HepG2 (cell line): Measurements from ENCODE around the gene POU3F1. TPM values are rescaled to one million over a fixed set of nuclear protein-coding genes. Genes with fewer than 3 reads are reported as not detected.

Experiments
- CCAR2 ChIP-seq: fragments of 200-400 bp; formaldehyde crosslinking; optimal IDR thresholded peaks from 2 replicates; pipeline ENCODE3; 2018; ENCODE audit warnings: low read depth, mild to moderate bottlenecking, low read length, moderate library complexity
- ELF3 ChIP-seq: IDR thresholded peaks from 2 replicates; pipeline ENCODE4 v1.6.1; 2016; ENCODE audit warnings: missing genetic modification reagents, missing compliant biosample characterization
- HNF4G ChIP-seq, 2 experiments: sonication (generic) in 1 of 2; formaldehyde crosslinking in 1 of 2; IDR thresholded peaks; 2 replicates each; pipeline versions ENCODE4 v1.4.0 to v1.6.1; 2011 to 2020; ENCODE audit warnings: borderline replicate concordance in 2 of 2, low read depth in 2 of 2, mild to moderate bottlenecking in 2 of 2, low read length in 1 of 2, missing genetic modification reagents in 1 of 2, moderate library complexity in 1 of 2
- HOXA3 ChIP-seq: sonication (generic); formaldehyde crosslinking; IDR thresholded peaks from 2 replicates; pipeline ENCODE4 v1.5.0; 2020; ENCODE audit warnings: missing genetic modification reagents
- IKZF1 ChIP-seq: fragments of 450-650 bp; IDR thresholded peaks from 2 replicates; pipeline ENCODE4 v1.7.1; 2016
- KLF16 ChIP-seq, 2 experiments: sonication (generic) in 1 of 2; formaldehyde crosslinking in 1 of 2; IDR thresholded peaks; 2 replicates each; pipeline versions ENCODE4 v1.6.1 to v1.8.0; 2016 to 2023; ENCODE audit warnings: missing genetic modification reagents in 2 of 2, missing compliant biosample characterization in 1 of 2
- MAF1 ChIP-seq: sonication (generic); formaldehyde crosslinking; IDR thresholded peaks from 2 replicates; pipeline ENCODE4 v1.5.0; 2020; ENCODE audit warnings: missing genetic modification reagents, borderline replicate concordance
- NCOA2 ChIP-seq: sonication (generic); formaldehyde crosslinking; IDR thresholded peaks from 2 replicates; pipeline ENCODE4 v1.8.0; 2022; ENCODE audit warnings: inconsistent platforms
- NFKB2 ChIP-seq: sonication (generic); formaldehyde crosslinking; IDR thresholded peaks from 2 replicates; pipeline ENCODE4 v1.4.0; 2020; ENCODE audit warnings: missing genetic modification reagents, borderline replicate concordance
- NR2F6 ChIP-seq, 2 experiments: IDR thresholded peaks; 2 replicates each; pipeline ENCODE4 v1.6.1; 2016; ENCODE audit warnings: antibody characterized with exemption in 1 of 2, mild to moderate bottlenecking in 1 of 2
- SALL1 ChIP-seq: sonication (generic); formaldehyde crosslinking; IDR thresholded peaks from 2 replicates; pipeline ENCODE4 v1.8.0; 2022; ENCODE audit warnings: mild to moderate bottlenecking, missing genetic modification reagents
- SP5 ChIP-seq: IDR thresholded peaks from 2 replicates; pipeline ENCODE4 v1.6.1; 2016; ENCODE audit warnings: low read depth, borderline replicate concordance
- TAF1 ChIP-seq: sonication (generic); formaldehyde crosslinking; IDR thresholded peaks from 2 replicates; pipeline ENCODE4 v1.4.0; 2020; ENCODE audit warnings: missing genetic modification reagents
- YEATS4 ChIP-seq: sonication (generic); formaldehyde crosslinking; IDR thresholded peaks from 2 replicates; pipeline ENCODE4 v1.4.0; 2020; ENCODE audit warnings: missing genetic modification reagents, borderline replicate concordance
- ZNF333 ChIP-seq: sonication (generic); formaldehyde crosslinking; IDR thresholded peaks from 2 replicates; pipeline ENCODE4 v1.4.0; 2020; ENCODE audit warnings: mild to moderate bottlenecking, missing genetic modification reagents, borderline replicate concordance
- ZSCAN9 ChIP-seq: IDR thresholded peaks from 2 replicates; pipeline ENCODE4 v1.6.1; 2016; ENCODE audit warnings: borderline replicate concordance
- polyA plus RNA-seq, 8 experiments: library from polyadenylated mRNA; depleted of rRNA in 3 of 8; stranded (reverse) in 7 of 8; unstranded in 1 of 8; fragments of >200 nt; fragmentation: Illumina TruSeq in 4 of 8; extraction: Trizol in 4 of 8; gene quantifications; 2 replicates each; pipeline versions ENCODE4 v1.2.1 to v1.2.3, GENCODE V29; 2011 to 2016; ENCODE audit warnings: low read depth in 4 of 8, missing spikeins in 1 of 8, mixed read lengths in 1 of 8; ENCODE audit not compliant: insufficient read depth in 1 of 8
- total RNA-seq, 5 experiments: library from RNA; depleted of rRNA; stranded (reverse); fragments of >200 nt; fragmentation: Illumina TruSeq; extraction: Trizol; gene quantifications; 2 replicates each; pipeline ENCODE4 v1.2.3, GENCODE V29; 2016; ENCODE audit warnings: low read depth in 1 of 5
- TF ChIP-seq, protein P1 (sequence below): sonication (generic); formaldehyde crosslinking; IDR thresholded peaks from 2 replicates; pipeline ENCODE4 v1.9.0; 2022; ENCODE audit warnings: low read depth, missing genetic modification reagents
- TF ChIP-seq, protein P2 (sequence below): IDR thresholded peaks from 2 replicates; pipeline ENCODE4 v1.6.1; 2016
- TF ChIP-seq, protein P3 (sequence below): sonication (generic); formaldehyde crosslinking; IDR thresholded peaks from 2 replicates; pipeline ENCODE4 v1.4.0; 2020; ENCODE audit warnings: missing genetic modification reagents
- TF ChIP-seq, protein P4 (sequence below): sonication (generic); formaldehyde crosslinking; IDR thresholded peaks from 2 replicates; pipeline ENCODE4 v1.5.1; 2020; ENCODE audit warnings: mild to moderate bottlenecking, missing genetic modification reagents, moderate library complexity
- TF ChIP-seq, protein P5 (sequence below): sonication (generic); formaldehyde crosslinking; IDR thresholded peaks from 2 replicates; pipeline ENCODE4 v1.4.0; 2020; ENCODE audit warnings: low read depth, mild to moderate bottlenecking, missing genetic modification reagents

Gene POU3F1
- total and polyA plus RNA-seq, 2 of the 13 experiments (the other 11 are each of a cell fraction or from before 2014, with no cell fraction given), result not detected

DNA sequence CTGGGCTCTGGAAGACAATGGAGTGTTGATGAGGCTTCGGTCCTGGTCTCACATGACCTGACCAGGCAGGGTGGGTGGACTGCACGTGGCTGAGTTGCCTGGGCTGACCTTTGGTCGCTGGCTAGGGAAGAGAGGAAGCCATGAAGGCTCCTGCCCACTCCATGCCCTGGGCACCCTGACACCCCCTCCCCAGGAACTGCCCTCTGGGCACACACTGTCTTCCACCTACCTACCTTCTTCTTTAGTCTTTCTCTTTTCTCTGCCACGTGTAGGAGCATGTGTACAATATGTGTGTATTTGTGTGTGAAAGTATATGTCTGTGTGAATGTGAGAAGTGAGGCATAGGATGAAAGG is 15.1 kb downstream of the POU3F1 start (continued):
- TF ChIP-seq CCAR2 (no peak), ELF3 (CRISPR knock-in tag) (0 out of 2 replicates have a peak, but pooled peaks have one; percentile 36), TAF1 (no peak), ZNF333 (CRISPR knock-in tag) (no peak), ZSCAN9 (CRISPR knock-in tag) (0 out of 2 replicates have a peak, but pooled peaks have one; percentile 56), IKZF1 (no peak), MAF1 (CRISPR knock-in tag) (0 out of 2 replicates have a peak, but pooled peaks have one; percentile 42), HOXA3 (CRISPR knock-in tag) (peak; percentile 77), KLF16 (CRISPR knock-in tag; IDR thresholded peaks at IDR 0.05) (peak in 1 of 2 experiments; percentile 59; a peak in 1 of 4 replicates), YEATS4 (CRISPR knock-in tag) (0 out of 2 replicates have a peak, but pooled peaks have one; percentile 60), NR2F6 (IDR thresholded peaks at IDR 0.05) (no peak), NR2F6 (CRISPR knock-in tag; IDR thresholded peaks at IDR 0.05) (peak; percentile 58; the same call in 1 of the 2 replicates), SALL1 (CRISPR knock-in tag) (peak; percentile 76), SP5 (CRISPR knock-in tag) (0 out of 2 replicates have a peak, but pooled peaks have one; percentile 13), NFKB2 (CRISPR knock-in tag) (peak; percentile 85; the same call in 1 of the 2 replicates), HNF4G (IDR thresholded peaks at IDR 0.05; ENCODE audit: borderline replicate concordance, low read depth, low read length) (peak; percentile 65; the same call in 1 of the 2 replicates), HNF4G (CRISPR knock-in tag; IDR thresholded peaks at IDR 0.05; ENCODE audit: borderline replicate concordance, low read depth) (no peak), NCOA2 (CRISPR knock-in tag) (0 out of 2 replicates have a peak, but pooled peaks have one; percentile 38)
- TF ChIP-seq, protein P1, sequence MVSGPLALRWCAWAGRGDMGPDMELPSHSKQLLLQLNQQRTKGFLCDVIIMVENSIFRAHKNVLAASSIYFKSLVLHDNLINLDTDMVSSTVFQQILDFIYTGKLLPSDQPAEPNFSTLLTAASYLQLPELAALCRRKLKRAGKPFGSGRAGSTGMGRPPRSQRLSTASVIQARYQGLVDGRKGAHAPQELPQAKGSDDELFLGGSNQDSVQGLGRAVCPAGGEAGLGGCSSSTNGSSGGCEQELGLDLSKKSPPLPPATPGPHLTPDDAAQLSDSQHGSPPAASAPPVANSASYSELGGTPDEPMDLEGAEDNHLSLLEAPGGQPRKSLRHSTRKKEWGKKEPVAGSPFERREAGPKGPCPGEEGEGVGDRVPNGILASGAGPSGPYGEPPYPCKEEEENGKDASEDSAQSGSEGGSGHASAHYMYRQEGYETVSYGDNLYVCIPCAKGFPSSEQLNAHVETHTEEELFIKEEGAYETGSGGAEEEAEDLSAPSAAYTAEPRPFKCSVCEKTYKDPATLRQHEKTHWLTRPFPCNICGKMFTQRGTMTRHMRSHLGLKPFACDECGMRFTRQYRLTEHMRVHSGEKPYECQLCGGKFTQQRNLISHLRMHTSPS (CRISPR knock-in tag), result peak; percentile 93
- TF ChIP-seq, protein P2, sequence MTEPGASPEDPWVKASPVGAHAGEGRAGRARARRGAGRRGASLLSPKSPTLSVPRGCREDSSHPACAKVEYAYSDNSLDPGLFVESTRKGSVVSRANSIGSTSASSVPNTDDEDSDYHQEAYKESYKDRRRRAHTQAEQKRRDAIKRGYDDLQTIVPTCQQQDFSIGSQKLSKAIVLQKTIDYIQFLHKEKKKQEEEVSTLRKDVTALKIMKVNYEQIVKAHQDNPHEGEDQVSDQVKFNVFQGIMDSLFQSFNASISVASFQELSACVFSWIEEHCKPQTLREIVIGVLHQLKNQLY (CRISPR knock-in tag), result peak; percentile 89
- TF ChIP-seq, protein P3, sequence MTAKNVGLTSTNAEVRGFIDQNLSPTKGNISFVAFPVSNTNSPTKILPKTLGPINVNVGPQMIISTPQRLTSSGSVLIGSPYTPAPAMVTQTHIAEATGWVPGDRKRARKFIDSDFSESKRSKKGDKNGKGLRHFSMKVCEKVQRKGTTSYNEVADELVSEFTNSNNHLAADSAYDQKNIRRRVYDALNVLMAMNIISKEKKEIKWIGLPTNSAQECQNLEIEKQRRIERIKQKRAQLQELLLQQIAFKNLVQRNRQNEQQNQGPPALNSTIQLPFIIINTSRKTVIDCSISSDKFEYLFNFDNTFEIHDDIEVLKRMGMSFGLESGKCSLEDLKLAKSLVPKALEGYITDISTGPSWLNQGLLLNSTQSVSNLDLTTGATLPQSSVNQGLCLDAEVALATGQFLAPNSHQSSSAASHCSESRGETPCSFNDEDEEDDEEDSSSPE (CRISPR knock-in tag), result 0 out of 2 replicates have a peak, but pooled peaks have one; percentile 48
- TF ChIP-seq, protein P4, sequence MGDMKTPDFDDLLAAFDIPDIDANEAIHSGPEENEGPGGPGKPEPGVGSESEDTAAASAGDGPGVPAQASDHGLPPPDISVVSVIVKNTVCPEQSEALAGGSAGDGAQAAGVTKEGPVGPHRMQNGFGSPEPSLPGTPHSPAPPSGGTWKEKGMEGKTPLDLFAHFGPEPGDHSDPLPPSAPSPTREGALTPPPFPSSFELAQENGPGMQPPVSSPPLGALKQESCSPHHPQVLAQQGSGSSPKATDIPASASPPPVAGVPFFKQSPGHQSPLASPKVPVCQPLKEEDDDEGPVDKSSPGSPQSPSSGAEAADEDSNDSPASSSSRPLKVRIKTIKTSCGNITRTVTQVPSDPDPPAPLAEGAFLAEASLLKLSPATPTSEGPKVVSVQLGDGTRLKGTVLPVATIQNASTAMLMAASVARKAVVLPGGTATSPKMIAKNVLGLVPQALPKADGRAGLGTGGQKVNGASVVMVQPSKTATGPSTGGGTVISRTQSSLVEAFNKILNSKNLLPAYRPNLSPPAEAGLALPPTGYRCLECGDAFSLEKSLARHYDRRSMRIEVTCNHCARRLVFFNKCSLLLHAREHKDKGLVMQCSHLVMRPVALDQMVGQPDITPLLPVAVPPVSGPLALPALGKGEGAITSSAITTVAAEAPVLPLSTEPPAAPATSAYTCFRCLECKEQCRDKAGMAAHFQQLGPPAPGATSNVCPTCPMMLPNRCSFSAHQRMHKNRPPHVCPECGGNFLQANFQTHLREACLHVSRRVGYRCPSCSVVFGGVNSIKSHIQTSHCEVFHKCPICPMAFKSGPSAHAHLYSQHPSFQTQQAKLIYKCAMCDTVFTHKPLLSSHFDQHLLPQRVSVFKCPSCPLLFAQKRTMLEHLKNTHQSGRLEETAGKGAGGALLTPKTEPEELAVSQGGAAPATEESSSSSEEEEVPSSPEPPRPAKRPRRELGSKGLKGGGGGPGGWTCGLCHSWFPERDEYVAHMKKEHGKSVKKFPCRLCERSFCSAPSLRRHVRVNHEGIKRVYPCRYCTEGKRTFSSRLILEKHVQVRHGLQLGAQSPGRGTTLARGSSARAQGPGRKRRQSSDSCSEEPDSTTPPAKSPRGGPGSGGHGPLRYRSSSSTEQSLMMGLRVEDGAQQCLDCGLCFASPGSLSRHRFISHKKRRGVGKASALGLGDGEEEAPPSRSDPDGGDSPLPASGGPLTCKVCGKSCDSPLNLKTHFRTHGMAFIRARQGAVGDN (CRISPR knock-in tag), result peak; percentile 90
- TF ChIP-seq, protein P5, sequence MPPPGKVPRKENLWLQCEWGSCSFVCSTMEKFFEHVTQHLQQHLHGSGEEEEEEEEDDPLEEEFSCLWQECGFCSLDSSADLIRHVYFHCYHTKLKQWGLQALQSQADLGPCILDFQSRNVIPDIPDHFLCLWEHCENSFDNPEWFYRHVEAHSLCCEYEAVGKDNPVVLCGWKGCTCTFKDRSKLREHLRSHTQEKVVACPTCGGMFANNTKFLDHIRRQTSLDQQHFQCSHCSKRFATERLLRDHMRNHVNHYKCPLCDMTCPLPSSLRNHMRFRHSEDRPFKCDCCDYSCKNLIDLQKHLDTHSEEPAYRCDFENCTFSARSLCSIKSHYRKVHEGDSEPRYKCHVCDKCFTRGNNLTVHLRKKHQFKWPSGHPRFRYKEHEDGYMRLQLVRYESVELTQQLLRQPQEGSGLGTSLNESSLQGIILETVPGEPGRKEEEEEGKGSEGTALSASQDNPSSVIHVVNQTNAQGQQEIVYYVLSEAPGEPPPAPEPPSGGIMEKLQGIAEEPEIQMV (CRISPR knock-in tag), result no peak
